GM15510 (cell line): Measurements from ENCODE around the gene ADGRD1.

Experiments used
- POLR2A ChIP-seq: IDR thresholded peaks from 3 replicates; pipeline ENCODE4 v1.6.1; 2011; ENCODE audit warnings: borderline replicate concordance; ENCODE audit not compliant: insufficient read length; ENCODE audit errors: extremely low read depth

The ADGRD1 gene

DNA sequence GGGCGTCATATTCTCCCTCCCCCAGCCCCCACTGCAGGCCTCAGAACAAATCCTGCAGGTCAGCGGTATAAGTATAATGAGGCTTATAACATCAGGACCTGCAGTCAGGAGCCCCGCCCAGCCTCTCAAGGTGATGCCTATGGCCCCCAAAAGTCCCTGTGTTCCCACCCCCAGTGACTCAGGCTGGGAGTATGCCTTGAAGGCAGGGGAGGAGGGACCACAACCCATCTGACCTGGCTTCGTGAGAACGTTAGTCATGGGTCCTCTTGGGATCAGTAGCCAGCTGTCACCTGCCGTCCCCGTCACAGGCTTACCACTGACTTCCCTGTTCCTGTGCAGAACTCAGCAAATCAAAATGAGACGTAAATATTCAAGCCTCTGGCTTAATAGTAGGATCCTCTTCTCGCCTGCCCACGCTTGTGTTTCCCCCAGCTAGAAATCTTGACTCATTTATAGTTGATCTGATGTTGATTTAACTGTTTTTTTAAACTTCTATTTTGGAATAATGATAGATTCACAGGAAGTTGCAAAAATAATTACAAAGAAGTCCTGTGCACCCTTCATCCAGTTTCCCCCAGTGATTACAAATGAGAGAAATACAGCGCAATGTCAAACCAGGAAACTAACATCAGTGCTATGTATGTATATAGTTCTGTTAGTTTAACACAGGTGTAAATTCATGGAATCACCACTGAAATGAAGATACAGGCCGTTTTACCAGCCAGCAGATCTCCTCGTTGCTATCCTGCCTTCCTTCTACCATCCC, 107.5 kb downstream of the ADGRD1 start:
- TF ChIP-seq POLR2A, result no peak

- TF ChIP-seq POLR2A, result no peak
Observed at GRCh38 chr12:131063413-131063812, 109.7 kb downstream of the ADGRD1 start.

GRCh38 chr12:131063960-131064359, 110.3 kb downstream of the ADGRD1 start:
- no peak for TF ChIP-seq POLR2A

- no peak for TF ChIP-seq POLR2A
Observed at GRCh38 chr12:131065279-131065678, 111.6 kb downstream of the ADGRD1 start.

DNA sequence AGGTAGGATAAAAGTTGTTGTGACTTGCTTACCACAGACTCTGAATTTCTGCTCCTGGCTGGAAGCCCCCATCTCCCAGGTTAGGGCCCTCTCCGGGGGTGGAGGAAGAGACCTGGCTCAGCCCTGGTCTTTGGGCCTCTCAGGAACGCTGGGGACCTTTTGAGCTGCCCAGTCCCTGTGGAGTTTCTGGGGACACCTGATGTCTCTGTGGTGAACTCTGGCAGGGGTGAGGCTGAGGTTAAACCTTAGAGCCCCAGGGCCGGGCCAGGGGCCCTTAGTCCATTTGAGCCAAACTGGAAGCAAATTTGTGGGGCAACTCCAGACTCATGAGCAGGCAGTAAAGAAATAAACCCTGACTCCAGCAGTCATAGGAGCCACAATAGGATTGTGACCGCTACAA, 112.1 kb downstream of the ADGRD1 start:
- TF ChIP-seq POLR2A, result no peak

GRCh38 chr12:131066207-131066885, 112.6 kb downstream of the ADGRD1 start:
- no peak for TF ChIP-seq POLR2A

- TF ChIP-seq POLR2A, result no peak
Observed at GRCh38 chr12:131066886-131067490, 113.3 kb downstream of the ADGRD1 start.

GRCh38 chr12:131067981-131068851, 114.5 kb downstream of the ADGRD1 start:
- TF ChIP-seq POLR2A, result no peak

- TF ChIP-seq POLR2A, result no peak
Observed at GRCh38 chr12:131072451-131073230, 118.9 kb downstream of the ADGRD1 start.

GRCh38 chr12:131074221-131075083, 120.7 kb downstream of the ADGRD1 start:
- no peak for TF ChIP-seq POLR2A

DNA sequence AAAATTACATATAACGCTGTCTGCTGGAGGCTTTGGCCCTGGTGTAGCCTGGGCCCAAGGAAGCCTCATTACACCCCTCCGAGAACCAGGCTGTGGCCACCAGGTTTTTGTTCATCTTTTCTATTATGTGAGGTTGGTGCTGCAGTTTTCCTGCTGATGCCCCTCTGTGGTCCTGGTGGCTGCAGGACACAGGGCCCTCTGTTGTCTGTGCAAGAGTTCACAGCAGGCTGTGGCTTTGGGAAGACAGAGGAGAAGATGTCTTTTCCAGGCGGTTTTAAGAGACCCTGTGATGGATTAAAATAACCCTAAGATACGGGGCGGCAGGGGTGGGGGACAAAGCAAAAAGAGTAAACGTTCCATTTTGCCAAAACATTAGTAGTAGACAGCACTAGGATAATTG, 121.5 kb downstream of the ADGRD1 start:
- no peak for TF ChIP-seq POLR2A

- no peak for TF ChIP-seq POLR2A
Observed at GRCh38 chr12:131075611-131076010, 121.9 kb downstream of the ADGRD1 start.

DNA sequence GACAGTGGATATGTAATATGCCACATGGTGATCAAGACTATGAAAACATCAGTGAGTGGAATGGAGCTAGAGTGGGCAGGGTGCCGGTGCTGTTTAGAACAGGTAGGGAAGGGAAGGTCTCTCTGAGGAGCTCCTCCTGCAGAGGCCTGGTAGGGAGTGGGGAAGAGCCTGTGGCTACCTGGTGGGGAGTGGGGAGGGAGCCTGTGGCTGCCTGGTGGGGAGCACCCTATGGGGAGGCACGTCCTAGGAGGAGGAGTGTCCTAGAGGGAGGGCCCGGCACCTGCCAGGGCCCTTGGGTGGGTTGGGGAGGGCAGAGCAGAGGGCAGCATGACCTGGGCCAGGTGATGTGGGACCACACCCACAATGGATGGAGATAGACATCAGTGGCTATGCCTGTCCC, 122.6 kb downstream of the ADGRD1 start:
- TF ChIP-seq POLR2A, result no peak
